ENCODE measurements around the gene MAP4K4. TPM values are rescaled to one million over a fixed set of nuclear protein-coding genes. Genes with fewer than 3 reads are reported as not detected.

MAP4K4 gene
- total and polyA plus RNA-seq, 2 of the 4 experiments (the other 2 are of a cell fraction) = 89.4 to 124 TPM

DNA sequence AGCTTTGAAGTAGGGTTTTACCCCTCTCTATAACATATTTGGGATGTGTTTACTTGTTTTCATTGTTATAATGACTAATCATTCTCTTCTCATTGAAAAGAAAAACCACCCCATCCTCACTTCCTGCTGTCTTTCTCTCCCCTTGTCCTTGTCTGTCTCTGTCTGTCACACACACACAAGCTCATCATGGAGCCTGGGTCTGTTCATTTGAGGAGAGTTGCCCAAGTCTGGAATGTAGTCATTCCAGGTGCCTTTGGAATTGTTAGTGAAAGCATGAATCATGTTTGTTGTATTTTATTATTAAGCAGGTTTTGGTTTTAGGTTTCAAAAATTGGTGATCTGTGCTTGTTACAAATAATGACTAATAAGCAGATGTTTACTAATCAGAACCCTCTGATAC lies 160.7 kb downstream of the MAP4K4 start:
- POLR2A ChIA-PET (ENCODE audit: unreplicated experiment) = no interaction called here
- no peak overlapping the region for H3K18ac ChIP-seq (ENCODE audit: low read depth, low read length)
- H3K4ac ChIP-seq (ENCODE audit: low read depth, low read length) = no peak overlapping the region
- H3K27ac ChIP-seq (ENCODE audit: insufficient read depth, low read length) = no peak overlapping the region
- BruUV-seq (replicated peaks) = no TSS peak
- H2BK120ac ChIP-seq (ENCODE audit: low read depth, low read length) = no peak overlapping the region
- H3K9me1 ChIP-seq (ENCODE audit: insufficient read depth, low read length) = peaks cover 13% of the 10 kb centered on the region
- no peak overlapping the region for H2AK5ac ChIP-seq (ENCODE audit: low read depth, low read length)
- CTCF ChIA-PET = no interaction called here
- peaks cover 32% of the 10 kb centered on the region for H3K36me3 ChIP-seq (ENCODE audit: control insufficient read depth, insufficient read depth, low read length)
- H3K79me1 ChIP-seq (ENCODE audit: low read depth in 1 of 2, low read length in 2 of 2) = peaks cover 55 to 64% of the 10 kb centered on the region in 2 experiments
- no peak overlapping the region for H4K8ac ChIP-seq (ENCODE audit: low read depth in 2 of 2, low read length in 2 of 2)
- H4K20me1 ChIP-seq (ENCODE audit: insufficient read depth, low read length) = peaks cover 15% of the 10 kb centered on the region; the same call in 1 of the 2 replicates
- ATAC-seq (ENCODE audit: low read depth) (peak; percentile 40), DNase-seq (no peak)
- H3K4me2 ChIP-seq (ENCODE audit: low read depth, low read length) = no peak overlapping the region
- no peaks in the 10 kb centered on the region for H3K27me3 ChIP-seq (ENCODE audit: control insufficient read depth, insufficient read depth, low read length)
- H3K9me3 ChIP-seq (ENCODE audit: control insufficient read depth, insufficient read depth, low read length) = no peaks in the 10 kb centered on the region
- in situ Hi-C loops (cut with MboI; ENCODE audit: low sequenced_read_pairs) (no loop called here), intact Hi-C loops (cut with micrococcal nuclease) (no loop called here), dilution Hi-C loops (cut with HindIII; ENCODE audit: low sequenced_read_pairs, unreplicated experiment) (no loop called here)
- H3K4me3 ChIP-seq (ENCODE audit: insufficient read depth, low read depth, low read length) = no peak overlapping the region
- H3K56ac ChIP-seq (ENCODE audit: extremely low read depth, insufficient read depth, low read length) = no peak overlapping the region
- peak overlapping the region; percentile 72; the same call in 1 of the 2 replicates for H3K23ac ChIP-seq (ENCODE audit: low read depth, low read length)
- H3K9ac ChIP-seq (ENCODE audit: low read depth, low read length) = no peak overlapping the region
- no peak overlapping the region for H2AK9ac ChIP-seq (replicated peaks; ENCODE audit: low read depth, low read length, poor library complexity)
- no peak overlapping the region for H4K91ac ChIP-seq (ENCODE audit: insufficient read depth, low read depth, low read length)
- H2BK20ac ChIP-seq (ENCODE audit: low read depth, low read length) = no peak overlapping the region
- H2BK15ac ChIP-seq (ENCODE audit: low read depth, low read length) = no peak overlapping the region
- TF ChIP-seq RAD21 (IDR thresholded peaks at IDR 0.05; ENCODE audit: low read length) (no peak), RFX5 (IDR thresholded peaks at IDR 0.05; ENCODE audit: low read depth, low read length) (no peak), FOS (IDR thresholded peaks at IDR 0.05; ENCODE audit: low read depth, low read length) (no peak)
- TF ChIP-seq, protein P1, sequence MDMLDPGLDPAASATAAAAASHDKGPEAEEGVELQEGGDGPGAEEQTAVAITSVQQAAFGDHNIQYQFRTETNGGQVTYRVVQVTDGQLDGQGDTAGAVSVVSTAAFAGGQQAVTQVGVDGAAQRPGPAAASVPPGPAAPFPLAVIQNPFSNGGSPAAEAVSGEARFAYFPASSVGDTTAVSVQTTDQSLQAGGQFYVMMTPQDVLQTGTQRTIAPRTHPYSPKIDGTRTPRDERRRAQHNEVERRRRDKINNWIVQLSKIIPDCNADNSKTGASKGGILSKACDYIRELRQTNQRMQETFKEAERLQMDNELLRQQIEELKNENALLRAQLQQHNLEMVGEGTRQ (IDR thresholded peaks at IDR 0.05; ENCODE audit: low read depth, low read length) = no peak
- H3K4me1 ChIP-seq (ENCODE audit: control insufficient read depth, insufficient read depth, low read length) = peaks cover 3% of the 10 kb centered on the region; the same call in 1 of the 2 replicates
- H3K14ac ChIP-seq (replicated peaks; ENCODE audit: low read depth, low read length) = peak overlapping the region; percentile 51; the same call in 1 of the 2 replicates
- H4K5ac ChIP-seq (ENCODE audit: low read depth, low read length) = no peak overlapping the region
- no peak overlapping the region for H2AFZ ChIP-seq (replicated peaks; ENCODE audit: low read length, poor library complexity)
- H2BK5ac ChIP-seq (ENCODE audit: low read depth, low read length, poor library complexity, severe bottlenecking) = no peak overlapping the region
